Measurements from ENCODE around the gene CBX8.

The CBX8 gene

GRCh38 chr17:79842136-79842655 lies 45.3 kb upstream of the CBX8 start:
- Histone ChIP-seq H3K9me3 (ENCODE audit: control insufficient read depth, insufficient read depth, low read length) (no peaks in the 10 kb centered on the region), H3K9me2 (replicated peaks; ENCODE audit: control insufficient read depth, low read length) (no peaks in the 10 kb centered on the region), H3K27me3 (ENCODE audit: control insufficient read depth, low read length) (peaks cover 60% of the 10 kb centered on the region), H3K27ac (ENCODE audit: low read depth, low read length) (no peak overlapping the region), H3F3A (ENCODE audit: control insufficient read depth, insufficient read depth) (peaks cover 18% of the 10 kb centered on the region), H3K36me3 (ENCODE audit: control insufficient read depth, low read length) (peaks cover 14% of the 10 kb centered on the region), H3K4me1 (ENCODE audit: control insufficient read depth, low read length) (peaks cover 37% of the 10 kb centered on the region), H3K4me2 (ENCODE audit: low read length) (no peak overlapping the region), H3K4me3 (ENCODE audit: low read length) (no peak overlapping the region), H3K79me2 (ENCODE audit: control insufficient read depth, low read length) (peaks cover 14% of the 10 kb centered on the region), H4K20me1 (ENCODE audit: control insufficient read depth, insufficient read depth, low read depth, low read length) (peaks cover 5% of the 10 kb centered on the region)
- no peak; the same call in 1 of the 2 replicates for TF ChIP-seq EZH2phosphoT487 (IDR thresholded peaks at IDR 0.05; ENCODE audit: borderline replicate concordance, low read length)

DNA sequence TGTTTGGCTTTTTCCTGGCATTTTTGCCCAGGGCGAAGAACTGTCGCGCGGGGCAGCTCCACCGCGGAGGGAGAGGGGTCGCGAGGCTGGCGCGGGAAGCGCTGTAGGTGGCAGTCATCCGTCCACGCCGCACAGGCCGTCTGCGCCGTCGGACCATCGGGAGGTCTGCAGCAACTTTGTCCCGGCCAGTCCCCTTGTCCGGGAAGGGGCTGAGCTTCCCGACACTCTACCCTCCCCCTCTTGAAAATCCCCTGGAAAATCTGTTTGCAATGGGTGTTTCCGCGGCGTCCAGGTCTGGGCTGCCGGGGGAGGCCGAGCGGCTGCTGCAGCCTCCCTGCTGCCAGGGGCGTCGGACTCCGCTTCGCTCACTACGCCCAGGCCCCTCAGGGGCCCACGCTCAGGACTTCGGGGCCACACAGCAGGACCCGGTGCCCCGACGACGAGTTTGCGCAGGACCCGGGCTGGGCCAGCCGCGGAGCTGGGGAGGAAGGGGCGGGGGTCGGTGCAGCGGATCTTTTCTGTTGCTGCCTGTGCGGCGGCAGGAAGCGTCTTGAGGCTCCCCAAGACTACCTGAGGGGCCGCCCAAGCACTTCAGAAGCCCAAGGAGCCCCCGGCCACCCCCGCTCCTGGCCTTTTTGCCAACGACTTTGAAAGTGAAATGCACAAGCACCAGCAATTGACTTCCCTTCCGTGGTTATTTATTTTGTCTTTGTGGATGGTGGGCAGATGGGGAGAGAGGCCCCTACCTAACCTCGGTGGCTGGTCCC lies 44.7 kb upstream of the CBX8 start:
- Histone ChIP-seq H3K27me3 (ENCODE audit: control insufficient read depth, low read length) (peaks cover 60% of the 10 kb centered on the region), H3K9me3 (ENCODE audit: control insufficient read depth, insufficient read depth, low read length) (no peaks in the 10 kb centered on the region), H3K27ac (ENCODE audit: low read depth, low read length) (no peak overlapping the region), H3K36me3 (ENCODE audit: control insufficient read depth, low read length) (peaks cover 19% of the 10 kb centered on the region), H3K79me2 (ENCODE audit: control insufficient read depth, low read length) (peaks cover 20% of the 10 kb centered on the region), H3K4me2 (ENCODE audit: low read length) (no peak overlapping the region), H3F3A (ENCODE audit: control insufficient read depth, insufficient read depth) (peaks cover 21% of the 10 kb centered on the region), H3K4me1 (ENCODE audit: control insufficient read depth, low read length) (peaks cover 43% of the 10 kb centered on the region), H4K20me1 (ENCODE audit: control insufficient read depth, insufficient read depth, low read depth, low read length) (peaks cover 5% of the 10 kb centered on the region), H3K9me2 (replicated peaks; ENCODE audit: control insufficient read depth, low read length) (no peaks in the 10 kb centered on the region), H3K4me3 (ENCODE audit: low read length) (no peak overlapping the region)
- TF ChIP-seq EZH2phosphoT487 (IDR thresholded peaks at IDR 0.05; ENCODE audit: borderline replicate concordance, low read length) (peak; percentile 95), CTCF (IDR thresholded peaks at IDR 0.05; ENCODE audit: low read depth, low read length, poor library complexity, severe bottlenecking) (no peak)

DNA sequence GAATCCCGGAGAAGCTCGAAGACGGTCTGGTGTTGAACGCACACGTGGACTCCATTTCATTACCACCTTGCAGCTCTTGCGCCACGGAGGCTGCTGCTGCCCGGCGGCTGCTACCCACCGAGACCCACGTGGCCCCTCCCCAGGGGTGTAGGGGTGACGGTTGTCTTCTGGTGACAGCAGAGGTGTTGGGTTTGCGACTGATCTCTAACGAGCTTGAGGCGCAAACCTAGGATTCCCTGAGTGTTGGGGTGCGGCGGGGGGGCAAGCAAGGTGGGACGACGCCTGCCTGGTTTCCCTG lies 44.1 kb upstream of the CBX8 start:
- Histone ChIP-seq H3K79me2 (ENCODE audit: control insufficient read depth, low read length) (peaks cover 26% of the 10 kb centered on the region), H3K27ac (ENCODE audit: low read depth, low read length) (no peak overlapping the region), H3K27me3 (ENCODE audit: control insufficient read depth, low read length) (peaks cover 57% of the 10 kb centered on the region), H3F3A (ENCODE audit: control insufficient read depth, insufficient read depth) (peaks cover 21% of the 10 kb centered on the region), H3K4me1 (ENCODE audit: control insufficient read depth, low read length) (peaks cover 49% of the 10 kb centered on the region), H3K9me3 (ENCODE audit: control insufficient read depth, insufficient read depth, low read length) (no peaks in the 10 kb centered on the region), H4K20me1 (ENCODE audit: control insufficient read depth, insufficient read depth, low read depth, low read length) (peaks cover 10% of the 10 kb centered on the region), H3K36me3 (ENCODE audit: control insufficient read depth, low read length) (peaks cover 25% of the 10 kb centered on the region), H3K9me2 (replicated peaks; ENCODE audit: control insufficient read depth, low read length) (no peaks in the 10 kb centered on the region), H3K4me3 (ENCODE audit: low read length) (no peak overlapping the region), H3K4me2 (ENCODE audit: low read length) (no peak overlapping the region)
- TF ChIP-seq EZH2phosphoT487 (IDR thresholded peaks at IDR 0.05; ENCODE audit: borderline replicate concordance, low read length) (no peak), CTCF (IDR thresholded peaks at IDR 0.05; ENCODE audit: low read depth, low read length, poor library complexity, severe bottlenecking) (no peak)

GRCh38 chr17:79840269-79840988 lies 43.6 kb upstream of the CBX8 start:
- Histone ChIP-seq H3K36me3 (ENCODE audit: control insufficient read depth, low read length) (peaks cover 31% of the 10 kb centered on the region), H3K4me2 (ENCODE audit: low read length) (peak overlapping the region; percentile 68), H3K9me2 (replicated peaks; ENCODE audit: control insufficient read depth, low read length) (no peaks in the 10 kb centered on the region), H3F3A (ENCODE audit: control insufficient read depth, insufficient read depth) (peaks cover 19% of the 10 kb centered on the region), H3K27me3 (ENCODE audit: control insufficient read depth, low read length) (peaks cover 53% of the 10 kb centered on the region), H3K4me1 (ENCODE audit: control insufficient read depth, low read length) (peaks cover 54% of the 10 kb centered on the region), H4K20me1 (ENCODE audit: control insufficient read depth, insufficient read depth, low read depth, low read length) (peaks cover 15% of the 10 kb centered on the region), H3K79me2 (ENCODE audit: control insufficient read depth, low read length) (peaks cover 31% of the 10 kb centered on the region), H3K9me3 (ENCODE audit: control insufficient read depth, insufficient read depth, low read length) (no peaks in the 10 kb centered on the region), H3K4me3 (ENCODE audit: low read length) (0 out of 2 replicates have a peak overlapping the region, but pooled peaks have one; percentile 75), H3K27ac (ENCODE audit: low read depth, low read length) (no peak overlapping the region)
- peak; percentile 6 for TF ChIP-seq CTCF (IDR thresholded peaks at IDR 0.05; ENCODE audit: low read depth, low read length, poor library complexity, severe bottlenecking)
- TF ChIP-seq EZH2phosphoT487 (IDR thresholded peaks at IDR 0.05; ENCODE audit: borderline replicate concordance, low read length) = no peak
